Loucy (cell line): Measurements from ENCODE around the gene IRAK4.

Experiments
- H2AFZ ChIP-seq: fragments of 200-600 bp; sonication (generic); 2 replicates; pipeline ENCODE4 v1.6.0; 2016; ENCODE audit warnings: antibody characterized with exemption, mild to moderate bottlenecking, low read length, moderate library complexity
- H3F3A ChIP-seq: fragments of 200-600 bp; 2 replicates; pipeline ENCODE4 v1.6.0; 2016; ENCODE audit warnings: antibody characterized with exemption, low read depth, mild to moderate bottlenecking
- H3K27me3 ChIP-seq: fragments of 200-600 bp; sonication (generic); 2 replicates; pipeline ENCODE4 v1.6.1; 2014; ENCODE audit warnings: low read length, mild to moderate bottlenecking; ENCODE audit not compliant: insufficient read depth, poor library complexity, severe bottlenecking
- H3K36me3 ChIP-seq: fragments of 200-600 bp; sonication (generic); 2 replicates; pipeline ENCODE4 v1.6.1; 2016; ENCODE audit warnings: low read length; ENCODE audit not compliant: insufficient read depth
- H3K4me1 ChIP-seq: fragments of 200-600 bp; sonication (generic); 2 replicates; pipeline ENCODE4 v1.5.1; 2014; ENCODE audit warnings: low read length, mild to moderate bottlenecking; ENCODE audit not compliant: insufficient read depth, poor library complexity, severe bottlenecking
- H3K4me2 ChIP-seq: fragments of 200-600 bp; sonication (generic); 2 replicates; pipeline ENCODE4 v1.6.0; 2014; ENCODE audit warnings: antibody characterized with exemption, low read length, low read depth, mild to moderate bottlenecking; ENCODE audit not compliant: poor library complexity, severe bottlenecking
- H3K4me3 ChIP-seq: fragments of 200-600 bp; sonication (generic); 2 replicates; pipeline ENCODE4 v1.5.1; 2014; ENCODE audit warnings: low read length, mild to moderate bottlenecking, mixed read lengths; ENCODE audit not compliant: poor library complexity, severe bottlenecking
- H3K79me2 ChIP-seq: fragments of 200-600 bp; sonication (generic); 2 replicates; pipeline ENCODE4 v1.6.1; 2014; ENCODE audit warnings: low read length; ENCODE audit not compliant: insufficient read depth
- H3K9ac ChIP-seq: fragments of 200-600 bp; sonication (generic); 2 replicates; pipeline ENCODE4 v1.6.0; 2014; ENCODE audit warnings: mild to moderate bottlenecking, low read depth, low read length, moderate library complexity; ENCODE audit not compliant: poor library complexity, severe bottlenecking
- H3K9me2 ChIP-seq: fragments of 200-600 bp; sonication (generic); replicated peaks from 2 replicates; pipeline ENCODE4 v1.6.1; 2016; ENCODE audit warnings: low read depth, low read length, mixed read lengths
- H3K9me3 ChIP-seq: fragments of 200-600 bp; sonication (generic); 2 replicates; pipeline ENCODE4 v1.6.1; 2014; ENCODE audit warnings: mild to moderate bottlenecking, antibody characterized with exemption, low read length, low read depth; ENCODE audit not compliant: insufficient read depth
- H4K20me1 ChIP-seq: fragments of 200-600 bp; sonication (generic); 2 replicates; pipeline ENCODE4 v1.6.0; 2014; ENCODE audit warnings: antibody characterized with exemption, low read length, mild to moderate bottlenecking; ENCODE audit not compliant: insufficient read depth, poor library complexity, severe bottlenecking
- CTCF ChIP-seq: fragments of 200-600 bp; sonication (generic); conservative IDR thresholded peaks from 2 replicates; pipeline ENCODE4 v1.5.1; 2014; ENCODE audit warnings: mild to moderate bottlenecking, antibody characterized with exemption, low read length
- EZH2phosphoT487 ChIP-seq: fragments of 200-600 bp; IDR thresholded peaks from 2 replicates; pipeline ENCODE4 v1.6.1; 2018; ENCODE audit warnings: antibody characterized with exemption, mild to moderate bottlenecking, moderate library complexity, borderline replicate concordance

The IRAK4 gene

GRCh38 chr12:43754015-43754414 lies 4.7 kb upstream of the IRAK4 start:
- Histone ChIP-seq H3K9me3 (peaks cover 6% of the 10 kb centered on the region; the same call in 1 of the 2 replicates), H3K36me3 (no peaks in the 10 kb centered on the region), H3K4me2 (peak overlapping the region; percentile 57), H3K9ac (no peak overlapping the region), H4K20me1 (no peaks in the 10 kb centered on the region), H3F3A (peaks cover 3% of the 10 kb centered on the region; the same call in 1 of the 2 replicates), H2AFZ (no peak overlapping the region), H3K4me1 (peaks cover 41% of the 10 kb centered on the region), H3K9me2 (no peaks in the 10 kb centered on the region), H3K4me3 (peak overlapping the region; percentile 50), H3K27me3 (no peaks in the 10 kb centered on the region), H3K79me2 (peaks cover 23% of the 10 kb centered on the region)
- TF ChIP-seq CTCF (no peak), EZH2phosphoT487 (no peak)

GRCh38 chr12:43758247-43758727 lies 464 bp upstream of the IRAK4 start:
- Histone ChIP-seq H3K4me1 (peaks cover 64% of the 10 kb centered on the region), H3K27me3 (no peaks in the 10 kb centered on the region), H3K36me3 (no peaks in the 10 kb centered on the region), H3K4me3 (peak overlapping the region; percentile 97), H3K79me2 (peaks cover 56% of the 10 kb centered on the region), H3K9me2 (no peaks in the 10 kb centered on the region), H3K9ac (peak overlapping the region; percentile 78), H2AFZ (peak overlapping the region; percentile 82), H4K20me1 (peaks cover 28% of the 10 kb centered on the region), H3K9me3 (no peaks in the 10 kb centered on the region), H3K4me2 (peak overlapping the region; percentile 98), H3F3A (no peaks in the 10 kb centered on the region)
- TF ChIP-seq EZH2phosphoT487 = no peak
- TF ChIP-seq CTCF = no peak

GRCh38 chr12:43760396-43760795 lies 1.6 kb downstream of the IRAK4 start:
- H3K27me3 ChIP-seq = no peaks in the 10 kb centered on the region
- H3F3A ChIP-seq = no peaks in the 10 kb centered on the region
- peak overlapping the region; percentile 97 for H3K4me3 ChIP-seq
- peaks cover 56% of the 10 kb centered on the region for H3K79me2 ChIP-seq
- H3K36me3 ChIP-seq = no peaks in the 10 kb centered on the region
- peak overlapping the region; percentile 88 for H3K9ac ChIP-seq
- TF ChIP-seq CTCF (no peak), EZH2phosphoT487 (no peak)
- H3K4me2 ChIP-seq = peak overlapping the region; percentile 96
- no peak overlapping the region for H2AFZ ChIP-seq
- peaks cover 52% of the 10 kb centered on the region for H3K4me1 ChIP-seq
- peaks cover 28% of the 10 kb centered on the region for H4K20me1 ChIP-seq
- no peaks in the 10 kb centered on the region for H3K9me2 ChIP-seq
- H3K9me3 ChIP-seq = no peaks in the 10 kb centered on the region
